Spleen (tissue), 11 donors: ENCODE data around the gene FRS3. TPM values are rescaled to one million over a fixed set of nuclear protein-coding genes. Genes with fewer than 3 reads are reported as not detected.

Experiments
- DNase-seq: peaks from one replicate; pipeline ENCODE4 v3.0.0-alpha.2; 2020
- H3K27ac ChIP-seq, 8 donors: fragments of 200-600 bp; sonication (generic) in 7 of 8; 1 replicate in 4 of 8; 2 replicates in 4 of 8; pipeline versions ENCODE4 v1.5.0 to v1.8.0; 2016 to 2021; ENCODE audit warnings: inconsistent platforms in 4 of 8, mild to moderate bottlenecking in 4 of 8, moderate library complexity in 1 of 8
- H3K27me3 ChIP-seq, 7 donors: fragments of 200-600 bp; sonication (generic) in 6 of 7; replicated peaks in 1 of 7; 1 replicate in 4 of 7; 2 replicates in 3 of 7; pipeline versions ENCODE4 v1.5.0 to v1.8.0; 2016 to 2021; ENCODE audit warnings: inconsistent platforms in 3 of 7, mild to moderate bottlenecking in 1 of 7
- H3K36me3 ChIP-seq, 6 donors: fragments of 200-600 bp; sonication (generic) in 5 of 6; 1 replicate in 4 of 6; 2 replicates in 2 of 6; pipeline versions ENCODE4 v1.5.0 to v1.8.0; 2016 to 2021; ENCODE audit warnings: inconsistent platforms in 2 of 6
- H3K4me1 ChIP-seq, 6 donors: fragments of 200-600 bp; sonication (generic) in 5 of 6; 1 replicate in 3 of 6; 2 replicates in 3 of 6; pipeline versions ENCODE4 v1.5.0 to v1.8.0; 2016 to 2021; ENCODE audit warnings: inconsistent platforms in 3 of 6
- H3K4me3 ChIP-seq, 8 donors: fragments of 200-600 bp; sonication (generic) in 7 of 8; 1 replicate in 4 of 8; 2 replicates in 4 of 8; pipeline versions ENCODE4 v1.5.0 to v1.8.0; 2016 to 2021; ENCODE audit warnings: inconsistent platforms in 4 of 8, mild to moderate bottlenecking in 4 of 8, moderate library complexity in 2 of 8
- H3K9me3 ChIP-seq, 8 donors: fragments of 200-600 bp; sonication (generic) in 7 of 8; 1 replicate in 4 of 8; 2 replicates in 4 of 8; pipeline versions ENCODE4 v1.5.0 to v1.8.0; 2016 to 2021; ENCODE audit warnings: inconsistent platforms in 4 of 8
- POLR2A ChIP-seq, 3 donors: fragments of 450-650 bp; IDR thresholded peaks; one replicate each; pipeline ENCODE4 v1.5.1; 2017; ENCODE audit warnings: antibody characterized with exemption in 3 of 3, mild to moderate bottlenecking in 1 of 3
- POLR2AphosphoS5 ChIP-seq, 3 donors: sonication (generic); formaldehyde crosslinking; IDR thresholded peaks; one replicate each; pipeline ENCODE4 v1.5.1; 2017; ENCODE audit warnings: antibody characterized with exemption in 3 of 3
- WGBS, 5 donors: extraction: QIAGEN DNeasy Blood & Tissue Kit in 3 of 5; methylation state at CpG; one replicate each; pipeline versions ENCODE4 v1.1.5 to v1.1.7; 2013 to 2018; 5-methylcytosine and 5-hydroxymethylcytosine counted together
- intact Hi-C: fragments of 100-400 bp; cut with DNase I; formaldehyde crosslinking; loops from one replicate; pipeline ENCODE4 v1.15.0; 2023; ENCODE audit warnings: low total_unique reads
- polyA plus RNA-seq, 3 donors: library from polyadenylated mRNA; stranded (reverse); fragments of 200-250 nt; gene quantifications; one replicate each; pipeline ENCODE4 v1.2.1, GENCODE V29; 2013
- total RNA-seq, 7 donors: library from RNA; depleted of rRNA in 3 of 7; stranded (reverse); fragments of >200 nt in 3 of 7; fragmentation: NEBNext Ultra II Directional in 4 of 7; extraction: Animal tissue kit (Norgen Biotek cat#: 25700) in 4 of 7; gene quantifications; one replicate each; pipeline versions ENCODE4 v1.1.0 to v1.2.1, GENCODE V29; 2016 to 2021
- TF ChIP-seq, protein P1 (sequence below), 11 experiments: fragments of 200-600 bp in 7 of 11; fragments of 450-650 bp in 4 of 11; sonication (generic) in 4 of 11; IDR thresholded peaks in 8 of 11; conservative IDR thresholded peaks in 3 of 11; 1 replicate in 7 of 11; 2 replicates in 4 of 11; pipeline versions ENCODE4 v1.4.0 to v1.8.0; 2016 to 2021; ENCODE audit warnings: antibody characterized with exemption in 11 of 11, inconsistent platforms in 4 of 11, mild to moderate bottlenecking in 1 of 11
- donor health status: healthy with polysubstance abuse.
- donor health status: DM: no; HTN: no; CAD: no; lungs with moderate emphysema.
- donor health status: DM: no; HTN: no; CAD: no.
- donor health status: Bipolar disorder and iron deficiency.
- donor health status: healthy.
- donor health status: DM: no; HTN: no; CAD: no.
- donor health status: DM: yes; HTN: yes; CAD: no.

Gene FRS3
- total and polyA plus RNA-seq, 10 donors, result 2.6 to 7.3 (median 6.0) TPM

DNA sequence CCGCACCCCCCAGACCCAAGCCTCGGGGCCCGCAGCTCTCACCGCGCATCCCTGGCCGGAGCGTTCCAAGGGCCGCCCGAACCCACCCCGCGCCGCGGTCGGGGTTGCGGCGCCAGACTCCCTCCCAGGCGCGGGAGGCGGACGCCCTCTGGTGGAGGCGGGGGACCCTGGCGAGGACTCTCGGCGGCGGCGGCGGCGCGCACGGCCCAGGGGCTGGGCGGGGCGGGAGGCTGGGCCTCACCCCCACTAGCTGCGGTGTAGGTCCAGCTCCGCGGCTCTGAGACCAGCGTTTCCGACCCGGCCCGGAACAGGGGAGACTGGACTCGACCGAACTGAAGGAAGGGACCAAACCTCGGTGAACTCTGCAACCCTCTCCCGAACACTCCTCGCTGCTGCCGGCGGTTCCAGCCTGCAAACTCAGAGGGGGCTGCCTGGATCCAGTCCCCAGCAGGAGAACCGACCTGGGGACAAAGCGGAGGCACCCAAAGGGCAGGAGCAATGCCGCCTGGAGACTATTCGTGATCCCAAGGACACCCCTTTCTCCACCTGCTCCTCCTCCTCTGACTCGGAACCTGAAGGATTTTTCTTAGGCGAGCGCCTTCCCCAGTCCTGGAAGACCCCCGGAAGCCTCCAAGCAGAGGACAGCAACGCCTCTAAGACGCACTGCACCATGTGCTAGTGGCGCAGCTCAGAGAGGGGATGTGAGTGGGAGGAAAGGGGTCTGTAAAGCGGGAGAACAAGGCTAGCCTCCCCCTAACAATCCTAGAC, 6.9 kb upstream of the FRS3 start:
- TF ChIP-seq, protein P1, sequence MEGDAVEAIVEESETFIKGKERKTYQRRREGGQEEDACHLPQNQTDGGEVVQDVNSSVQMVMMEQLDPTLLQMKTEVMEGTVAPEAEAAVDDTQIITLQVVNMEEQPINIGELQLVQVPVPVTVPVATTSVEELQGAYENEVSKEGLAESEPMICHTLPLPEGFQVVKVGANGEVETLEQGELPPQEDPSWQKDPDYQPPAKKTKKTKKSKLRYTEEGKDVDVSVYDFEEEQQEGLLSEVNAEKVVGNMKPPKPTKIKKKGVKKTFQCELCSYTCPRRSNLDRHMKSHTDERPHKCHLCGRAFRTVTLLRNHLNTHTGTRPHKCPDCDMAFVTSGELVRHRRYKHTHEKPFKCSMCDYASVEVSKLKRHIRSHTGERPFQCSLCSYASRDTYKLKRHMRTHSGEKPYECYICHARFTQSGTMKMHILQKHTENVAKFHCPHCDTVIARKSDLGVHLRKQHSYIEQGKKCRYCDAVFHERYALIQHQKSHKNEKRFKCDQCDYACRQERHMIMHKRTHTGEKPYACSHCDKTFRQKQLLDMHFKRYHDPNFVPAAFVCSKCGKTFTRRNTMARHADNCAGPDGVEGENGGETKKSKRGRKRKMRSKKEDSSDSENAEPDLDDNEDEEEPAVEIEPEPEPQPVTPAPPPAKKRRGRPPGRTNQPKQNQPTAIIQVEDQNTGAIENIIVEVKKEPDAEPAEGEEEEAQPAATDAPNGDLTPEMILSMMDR (IDR thresholded peaks at IDR 0.05 in 8 of 11, conservative IDR thresholded peaks at IDR 0.05 in 3 of 11), result peak; percentile 65 to 98 (median 93)
- TF ChIP-seq POLR2A (IDR thresholded peaks at IDR 0.05) (no peak), POLR2AphosphoS5 (IDR thresholded peaks at IDR 0.05) (peak; percentile 67 to 84 (median 78))
- intact Hi-C loops, result no loop called here

GRCh38 chr6:41785689-41786450, 6.2 kb upstream of the FRS3 start:
- peaks cover 26 to 85% (median 59%) of the 10 kb centered on the region in 6 donors for H3K4me1 ChIP-seq
- 27 to 43% (median 32%) methylated on average over 22 to 29 of the region's 29 CpGs for WGBS, 5 donors
- DNase-seq, result no peak
- TF ChIP-seq POLR2A (IDR thresholded peaks at IDR 0.05) (no peak), POLR2AphosphoS5 (IDR thresholded peaks at IDR 0.05) (no peak)
- TF ChIP-seq, protein P1 (IDR thresholded peaks at IDR 0.05 in 8 of 11, conservative IDR thresholded peaks at IDR 0.05 in 3 of 11), result no peak
- no peaks in the 10 kb centered on the region for H3K9me3 ChIP-seq
- H3K27ac ChIP-seq, result peak overlapping the region in 7 of 8 donors; percentile 89 to 98 (median 94)
- intact Hi-C loops, result no loop called here
- H3K36me3 ChIP-seq, result peaks cover 0 to 44% (median 19%) of the 10 kb centered on the region in 6 donors
- peaks cover 0 to 4% (median 0%) of the 10 kb centered on the region in 7 donors for H3K27me3 ChIP-seq
- peak overlapping the region; percentile 79 to 93 (median 90) for H3K4me3 ChIP-seq

More for the DNA sequence above, 6.9 kb upstream of the FRS3 start:
- H3K9me3 ChIP-seq, result no peaks in the 10 kb centered on the region
- H3K36me3 ChIP-seq, result peaks cover 0 to 51% (median 27%) of the 10 kb centered on the region in 6 donors
- H3K4me3 ChIP-seq, result peak overlapping the region; percentile 79 to 93 (median 90)
- 0 to 4% (median 1%) methylated on average over 9 to 58 of the region's 58 CpGs for WGBS, 5 donors
- peaks cover 26 to 77% (median 53%) of the 10 kb centered on the region in 6 donors for H3K4me1 ChIP-seq
- H3K27me3 ChIP-seq, result no peaks in the 10 kb centered on the region
- DNase-seq, result peak; percentile 99
- peak overlapping the region; percentile 89 to 98 (median 94) for H3K27ac ChIP-seq

- Histone ChIP-seq H3K9me3 (no peaks in the 10 kb centered on the region), H3K4me3 (peak overlapping the region in 2 of 8 donors; percentile 79 to 91), H3K4me1 (peaks cover 26 to 90% (median 61%) of the 10 kb centered on the region in 6 donors), H3K27ac (peak overlapping the region in 5 of 8 donors; percentile 92 to 98 (median 95)), H3K27me3 (peaks cover 0 to 7% (median 0%) of the 10 kb centered on the region in 7 donors), H3K36me3 (peaks cover 0 to 37% (median 14%) of the 10 kb centered on the region in 6 donors)
- intact Hi-C loops, result no loop called here
- 77 to 90% (median 83%) methylated on average over 11 of the region's 11 CpGs for WGBS, 5 donors
- DNase-seq, result peak; percentile 80
- TF ChIP-seq, protein P1 (IDR thresholded peaks at IDR 0.05 in 8 of 11, conservative IDR thresholded peaks at IDR 0.05 in 3 of 11), result no peak
- TF ChIP-seq POLR2AphosphoS5 (IDR thresholded peaks at IDR 0.05), result peak in 2 of 3 donors; percentile 5 to 8
- TF ChIP-seq POLR2A (IDR thresholded peaks at IDR 0.05), result no peak
Measured at GRCh38 chr6:41785254-41785653, 5.6 kb upstream of the FRS3 start.
